GM12873 (cell line): ENCODE measurements around the gene KDM7A.

Experiments
- TF ChIP-seq, protein P1 (sequence below): IDR thresholded peaks from 2 replicates; pipeline ENCODE4 v1.5.1; 2012; ENCODE audit warnings: low read depth, mild to moderate bottlenecking, moderate library complexity, low read length, control low read depth; ENCODE audit not compliant: insufficient read depth; ENCODE audit errors: missing control alignments

KDM7A gene

GRCh38 chr7:140136073-140136472 lies 40.7 kb downstream of the KDM7A start:
- TF ChIP-seq, protein P1, sequence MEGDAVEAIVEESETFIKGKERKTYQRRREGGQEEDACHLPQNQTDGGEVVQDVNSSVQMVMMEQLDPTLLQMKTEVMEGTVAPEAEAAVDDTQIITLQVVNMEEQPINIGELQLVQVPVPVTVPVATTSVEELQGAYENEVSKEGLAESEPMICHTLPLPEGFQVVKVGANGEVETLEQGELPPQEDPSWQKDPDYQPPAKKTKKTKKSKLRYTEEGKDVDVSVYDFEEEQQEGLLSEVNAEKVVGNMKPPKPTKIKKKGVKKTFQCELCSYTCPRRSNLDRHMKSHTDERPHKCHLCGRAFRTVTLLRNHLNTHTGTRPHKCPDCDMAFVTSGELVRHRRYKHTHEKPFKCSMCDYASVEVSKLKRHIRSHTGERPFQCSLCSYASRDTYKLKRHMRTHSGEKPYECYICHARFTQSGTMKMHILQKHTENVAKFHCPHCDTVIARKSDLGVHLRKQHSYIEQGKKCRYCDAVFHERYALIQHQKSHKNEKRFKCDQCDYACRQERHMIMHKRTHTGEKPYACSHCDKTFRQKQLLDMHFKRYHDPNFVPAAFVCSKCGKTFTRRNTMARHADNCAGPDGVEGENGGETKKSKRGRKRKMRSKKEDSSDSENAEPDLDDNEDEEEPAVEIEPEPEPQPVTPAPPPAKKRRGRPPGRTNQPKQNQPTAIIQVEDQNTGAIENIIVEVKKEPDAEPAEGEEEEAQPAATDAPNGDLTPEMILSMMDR, result no peak

DNA sequence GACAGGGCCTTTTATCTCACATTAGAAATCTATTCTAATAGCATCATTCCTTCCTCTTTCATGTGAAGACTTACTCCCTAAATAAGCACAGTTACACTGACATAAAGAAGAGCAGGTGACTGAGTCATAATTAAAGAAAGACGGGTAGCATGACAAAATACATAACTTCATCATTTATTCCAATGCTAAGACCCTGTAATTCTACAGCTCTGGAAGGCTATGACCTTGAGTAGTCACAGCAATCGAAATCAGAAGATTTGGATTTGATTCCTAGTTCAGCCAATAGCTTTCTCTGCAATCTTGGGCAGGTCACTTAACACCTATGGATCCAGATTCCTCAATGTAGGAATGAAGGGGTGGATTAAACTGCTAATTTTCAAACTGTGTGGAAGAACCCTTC lies 42.7 kb downstream of the KDM7A start:
- TF ChIP-seq, protein P1, result no peak

GRCh38 chr7:140127360-140128127 lies 49.2 kb downstream of the KDM7A start:
- TF ChIP-seq, protein P1, result no peak

DNA sequence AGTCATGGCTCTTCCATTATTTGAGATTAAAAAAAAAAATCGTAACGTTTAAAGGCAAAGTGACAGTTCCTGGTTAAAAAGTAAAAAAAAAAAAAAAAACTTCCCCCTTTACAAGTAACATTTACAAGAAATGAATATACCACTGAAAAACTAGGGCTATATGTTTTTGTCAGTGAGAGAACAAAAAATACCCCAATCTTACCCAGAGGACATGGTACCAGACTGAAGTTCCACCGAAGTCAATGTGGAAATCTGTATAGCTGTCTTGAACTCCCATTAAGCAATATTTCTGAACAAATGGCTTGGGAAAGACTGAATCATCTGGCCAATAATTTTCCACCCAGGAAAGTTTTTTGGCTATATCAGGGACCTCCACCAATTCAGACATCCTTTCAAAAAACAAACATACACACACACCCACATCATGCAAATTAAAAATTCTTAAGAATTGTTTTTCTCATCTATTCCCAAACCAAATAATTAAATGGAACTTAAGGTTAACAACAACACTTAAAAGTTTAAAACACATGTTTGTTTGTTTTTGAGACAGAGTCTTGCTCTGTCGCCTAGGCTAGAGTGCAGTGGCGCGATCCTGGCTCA lies 50.2 kb downstream of the KDM7A start:
- TF ChIP-seq, protein P1, result no peak

GRCh38 chr7:140122965-140123364 lies 53.8 kb downstream of the KDM7A start:
- TF ChIP-seq, protein P1, result no peak

DNA sequence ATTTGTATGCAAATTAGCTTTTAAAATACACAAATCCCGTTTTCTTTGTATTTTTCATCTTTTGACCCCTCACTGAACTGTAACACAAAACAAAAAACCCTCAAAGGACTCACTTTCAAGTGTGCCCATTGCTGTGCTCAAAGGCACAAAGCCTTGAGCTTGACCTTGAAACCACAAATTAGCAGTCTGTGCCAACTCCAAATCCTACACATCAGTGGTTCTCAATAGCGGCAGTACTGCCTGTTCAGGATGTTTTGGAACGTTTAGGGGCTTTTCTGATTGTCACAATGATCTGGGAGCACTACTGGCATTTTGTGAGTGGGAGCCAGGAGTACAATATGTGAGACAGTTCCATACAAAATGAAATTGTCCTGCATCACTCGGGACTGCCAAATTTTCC lies 55.5 kb downstream of the KDM7A start:
- TF ChIP-seq, protein P1, result no peak

GRCh38 chr7:140096459-140096858 lies 80.3 kb downstream of the KDM7A start:
- TF ChIP-seq, protein P1, result no peak
